Peyer's patch (tissue), 4 donors: ENCODE results near the gene STX12. TPM values are rescaled to one million over a fixed set of nuclear protein-coding genes. Genes with fewer than 3 reads are reported as not detected.

Experiments used
- DNase-seq, 3 donors: peaks; one replicate each; pipeline ENCODE4 v3.0.0-alpha.2; 2017 to 2019
- H3K27ac ChIP-seq, 4 donors: fragments of 200-600 bp; sonication (generic); one replicate each; pipeline ENCODE4 v1.5.1; 2016 to 2019
- H3K27me3 ChIP-seq, 2 donors: fragments of 200-600 bp; sonication (generic); one replicate each; pipeline ENCODE4 v1.5.1; 2019
- H3K36me3 ChIP-seq, 3 donors: fragments of 200-600 bp; sonication (generic); one replicate each; pipeline ENCODE4 v1.5.1; 2016 to 2019
- H3K4me1 ChIP-seq, 4 donors: fragments of 200-600 bp; sonication (generic); one replicate each; pipeline ENCODE4 v1.5.1; 2016 to 2019
- H3K4me3 ChIP-seq, 4 donors: fragments of 200-600 bp; sonication (generic); 1 replicate in 3 of 4; 2 replicates in 1 of 4; pipeline ENCODE4 v1.5.1; 2016 to 2019; ENCODE audit warnings: mild to moderate bottlenecking in 1 of 4
- H3K9me3 ChIP-seq, 4 donors: fragments of 200-600 bp; sonication (generic); one replicate each; pipeline ENCODE4 v1.5.1; 2016 to 2019; ENCODE audit warnings: mild to moderate bottlenecking in 1 of 4
- CTCF ChIP-seq, 6 experiments: fragments of 450-650 bp in 4 of 6; fragments of 200-600 bp in 2 of 6; sonication (generic) in 1 of 6; IDR thresholded peaks; one replicate each; pipeline ENCODE4 v1.5.1; 2017 to 2019; ENCODE audit warnings: antibody characterized with exemption in 6 of 6, mild to moderate bottlenecking in 3 of 6, moderate library complexity in 1 of 6
- POLR2A ChIP-seq, 2 donors: fragments of 450-650 bp; IDR thresholded peaks; one replicate each; pipeline ENCODE4 v1.5.1; 2017; ENCODE audit warnings: antibody characterized with exemption in 2 of 2, mild to moderate bottlenecking in 2 of 2, moderate library complexity in 2 of 2
- total RNA-seq, 4 donors: library from RNA; depleted of rRNA; stranded (reverse); fragments of >200 nt; gene quantifications; one replicate each; pipeline ENCODE4 v1.1.0, GENCODE V29; 2016

STX12 gene
- total RNA-seq, 4 donors from 2014 or later: 57.8 to 63.7 (median 59.9) TPM

GRCh38 chr1:27832762-27833161 is 59.7 kb downstream of the STX12 start:
- Histone ChIP-seq H3K27ac (no peak overlapping the region), H3K36me3 (peaks cover 0 to 29% (median 0%) of the 10 kb centered on the region in 3 donors), H3K4me3 (no peak overlapping the region), H3K4me1 (peaks cover 0 to 14% (median 3%) of the 10 kb centered on the region in 4 donors), H3K27me3 (no peaks in the 10 kb centered on the region), H3K9me3 (no peaks in the 10 kb centered on the region)
- TF ChIP-seq CTCF (IDR thresholded peaks at IDR 0.05) (no peak), POLR2A (IDR thresholded peaks at IDR 0.05) (no peak)
- no peak for DNase-seq

- TF ChIP-seq CTCF (IDR thresholded peaks at IDR 0.05): no peak
- TF ChIP-seq POLR2A (IDR thresholded peaks at IDR 0.05): no peak
- Histone ChIP-seq H3K27ac (no peak overlapping the region), H3K4me3 (no peak overlapping the region), H3K27me3 (no peaks in the 10 kb centered on the region), H3K9me3 (no peaks in the 10 kb centered on the region), H3K36me3 (peaks cover 0 to 29% (median 0%) of the 10 kb centered on the region in 3 donors), H3K4me1 (peaks cover 0 to 14% (median 3%) of the 10 kb centered on the region in 4 donors)
- DNase-seq: no peak
Observed at GRCh38 chr1:27833470-27833869, 60.5 kb downstream of the STX12 start.

- TF ChIP-seq POLR2A (IDR thresholded peaks at IDR 0.05): no peak
- DNase-seq: no peak
- Histone ChIP-seq H3K27me3 (no peaks in the 10 kb centered on the region), H3K27ac (no peak overlapping the region), H3K9me3 (no peaks in the 10 kb centered on the region), H3K36me3 (peaks cover 0 to 45% (median 0%) of the 10 kb centered on the region in 3 donors), H3K4me3 (no peak overlapping the region), H3K4me1 (peaks cover 0 to 14% (median 3%) of the 10 kb centered on the region in 4 donors)
Observed at GRCh38 chr1:27835046-27835445, 62.0 kb downstream of the STX12 start.

GRCh38 chr1:27835501-27835900 is 62.5 kb downstream of the STX12 start:
- TF ChIP-seq CTCF (IDR thresholded peaks at IDR 0.05) (no peak), POLR2A (IDR thresholded peaks at IDR 0.05) (no peak)
- no peaks in the 10 kb centered on the region for H3K9me3 ChIP-seq
- no peak for DNase-seq

GRCh38 chr1:27849951-27850350 is 76.9 kb downstream of the STX12 start:
- H3K36me3 ChIP-seq: peaks cover 0 to 71% (median 0%) of the 10 kb centered on the region in 3 donors
- no peaks in the 10 kb centered on the region for H3K27me3 ChIP-seq
- DNase-seq: peak in 1 of 3 donors; percentile 15
- no peaks in the 10 kb centered on the region for H3K4me1 ChIP-seq
- no peak overlapping the region for H3K4me3 ChIP-seq
- no peak overlapping the region for H3K27ac ChIP-seq
- H3K9me3 ChIP-seq: no peaks in the 10 kb centered on the region
- TF ChIP-seq CTCF (IDR thresholded peaks at IDR 0.05) (no peak), POLR2A (IDR thresholded peaks at IDR 0.05) (no peak)

More at GRCh38 chr1:27835501-27835900, 62.5 kb downstream of the STX12 start:
- no peak overlapping the region for H3K27ac ChIP-seq
- peaks cover 0 to 49% (median 0%) of the 10 kb centered on the region in 3 donors for H3K36me3 ChIP-seq
- H3K4me3 ChIP-seq: no peak overlapping the region
- peaks cover 0 to 14% (median 3%) of the 10 kb centered on the region in 4 donors for H3K4me1 ChIP-seq
- H3K27me3 ChIP-seq: no peaks in the 10 kb centered on the region

GRCh38 chr1:27855085-27855484 is 82.1 kb downstream of the STX12 start:
- Histone ChIP-seq H3K4me1 (peaks cover 0 to 4% (median 0%) of the 10 kb centered on the region in 4 donors), H3K27me3 (no peaks in the 10 kb centered on the region), H3K36me3 (peaks cover 0 to 19% (median 0%) of the 10 kb centered on the region in 3 donors), H3K27ac (no peak overlapping the region), H3K9me3 (no peaks in the 10 kb centered on the region), H3K4me3 (no peak overlapping the region)
- no peak for DNase-seq
- TF ChIP-seq POLR2A (IDR thresholded peaks at IDR 0.05): no peak
- no peak for TF ChIP-seq CTCF (IDR thresholded peaks at IDR 0.05)
